Measurements from ENCODE around the gene RCOR1.
"Not testable (repeated sequence)": the region's sequence is repeated elsewhere in the genome, so short reads cannot be mapped to it uniquely, and the experiment has no call there.

The RCOR1 gene

DNA sequence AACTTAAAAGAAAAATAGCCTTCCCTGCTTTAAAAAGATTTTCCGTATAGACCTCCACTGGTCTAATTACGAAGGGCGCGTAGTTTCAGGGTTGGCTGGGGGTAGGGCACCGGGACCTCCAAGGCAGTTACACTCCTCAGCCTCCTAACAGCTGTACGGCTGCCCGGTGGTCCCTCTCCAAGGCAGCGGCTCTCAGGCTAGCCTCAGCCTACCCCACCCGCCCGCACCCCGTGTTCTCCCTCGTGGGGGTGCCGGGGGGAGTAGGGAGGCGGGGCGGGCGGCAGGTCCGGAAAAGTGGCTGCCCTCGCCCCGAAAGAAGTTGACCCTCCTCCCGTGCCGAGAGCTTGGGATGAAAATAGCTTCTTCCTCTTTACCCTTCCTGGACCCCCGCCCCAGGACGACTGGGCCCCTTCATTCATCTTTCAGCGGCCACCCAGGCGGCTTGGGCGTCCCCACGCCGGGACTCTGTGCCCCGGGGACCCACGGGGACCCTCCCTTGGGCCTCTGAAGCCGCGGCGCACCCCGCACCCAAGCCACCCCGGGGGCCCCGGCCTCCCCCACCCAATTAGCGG is 991 bp upstream of the RCOR1 start:
- in situ Hi-C loops (cut with MboI; ENCODE audit: low sequenced_read_pairs), result no loop called here

DNA sequence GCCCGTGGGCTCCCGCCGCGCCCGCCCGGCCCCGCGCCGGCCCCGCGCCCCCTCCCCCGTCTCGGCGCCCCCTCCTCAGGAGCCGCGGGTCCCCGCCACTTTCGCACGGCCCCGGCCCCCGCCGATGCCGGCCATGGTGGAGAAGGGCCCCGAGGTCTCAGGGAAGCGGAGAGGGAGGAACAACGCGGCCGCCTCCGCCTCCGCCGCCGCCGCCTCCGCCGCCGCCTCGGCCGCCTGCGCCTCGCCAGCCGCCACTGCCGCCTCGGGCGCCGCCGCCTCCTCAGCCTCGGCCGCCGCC is 263 bp downstream of the RCOR1 start:
- in situ Hi-C loops (cut with MboI; ENCODE audit: low sequenced_read_pairs), result no loop called here

DNA sequence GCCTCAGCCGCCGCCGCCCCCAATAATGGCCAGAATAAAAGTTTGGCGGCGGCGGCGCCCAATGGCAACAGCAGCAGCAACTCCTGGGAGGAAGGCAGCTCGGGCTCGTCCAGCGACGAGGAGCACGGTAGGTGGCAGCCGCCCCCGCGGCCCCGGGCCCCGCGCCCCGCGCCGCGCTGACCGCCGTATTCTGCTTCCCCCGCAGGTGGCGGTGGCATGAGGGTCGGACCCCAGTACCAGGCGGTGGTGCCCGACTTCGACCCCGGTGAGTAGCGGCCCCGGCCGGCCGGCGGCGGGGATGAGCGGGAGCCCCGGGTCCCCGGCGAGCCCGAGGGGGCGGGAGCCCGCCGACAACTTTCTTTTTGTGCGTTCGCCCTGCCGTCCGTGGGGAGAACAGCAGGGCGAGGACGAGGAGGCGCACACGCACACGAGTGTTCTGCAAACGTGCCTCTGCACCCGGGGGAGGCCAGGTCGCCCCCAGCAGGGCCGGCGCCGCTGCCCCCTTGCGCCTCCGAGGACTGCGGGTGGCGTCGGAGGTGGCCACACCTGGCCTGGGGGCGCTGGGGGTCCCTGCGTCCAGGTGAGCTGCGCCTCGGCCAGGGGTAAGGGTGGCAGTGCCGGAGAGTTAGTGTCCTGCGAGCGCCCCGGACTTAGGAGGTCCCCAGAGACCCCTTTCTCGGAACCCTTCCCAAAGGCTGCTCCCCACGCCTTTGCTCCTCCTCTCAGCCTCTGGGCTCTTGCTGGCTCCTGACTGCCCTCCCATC is 794 bp downstream of the RCOR1 start:
- in situ Hi-C loops (cut with MboI; ENCODE audit: low sequenced_read_pairs), result no loop called here

DNA sequence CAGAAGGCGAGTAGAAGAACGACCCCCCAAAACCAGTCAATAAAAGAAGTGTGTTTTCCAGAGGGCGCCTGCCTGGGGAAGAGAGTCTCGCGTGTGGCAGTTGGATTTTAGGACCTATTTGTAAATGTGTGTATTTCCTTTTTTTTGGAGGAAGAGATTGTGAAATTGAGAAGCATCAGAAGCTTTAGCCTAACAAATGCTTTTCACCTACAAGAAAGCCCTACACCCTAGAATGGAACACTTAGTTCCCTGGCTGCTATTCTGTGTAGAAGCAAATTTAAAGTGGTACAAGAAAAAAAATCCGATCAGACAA is 1.3 kb downstream of the RCOR1 start:
- in situ Hi-C loops (cut with MboI; ENCODE audit: low sequenced_read_pairs), result no loop called here

DNA sequence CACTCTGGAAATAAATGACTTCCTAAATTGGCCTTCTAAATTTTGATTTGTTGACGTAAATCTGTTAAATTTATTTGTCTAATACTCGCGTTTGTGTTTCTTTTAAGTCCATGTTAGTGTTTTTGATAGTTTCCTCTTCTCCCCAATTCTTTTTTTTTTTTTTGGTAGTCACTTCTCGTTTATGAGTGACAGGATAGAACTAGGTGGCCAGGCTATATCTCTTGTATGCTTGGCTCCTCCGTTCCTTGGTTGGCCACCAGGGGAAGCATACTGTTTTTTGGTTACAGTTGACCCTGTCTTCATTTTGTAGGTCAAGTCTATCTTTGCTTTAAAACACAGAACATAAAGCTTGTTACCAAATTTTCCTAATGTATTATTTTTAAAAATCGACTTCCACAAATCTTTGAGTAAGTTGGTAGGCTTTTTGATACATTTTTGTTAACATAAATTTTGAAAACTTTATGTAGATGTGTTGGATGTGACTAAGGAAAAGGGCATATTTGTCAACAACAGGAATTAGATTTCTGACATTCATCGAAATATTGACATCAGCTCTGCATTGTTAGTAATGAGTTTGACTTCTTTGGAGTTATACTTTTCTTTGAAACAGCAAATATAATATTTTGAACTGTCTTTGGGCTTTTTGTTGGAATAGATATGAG is 2.2 kb downstream of the RCOR1 start:
- in situ Hi-C loops (cut with MboI; ENCODE audit: low sequenced_read_pairs), result no loop called here

- in situ Hi-C loops (cut with MboI; ENCODE audit: low sequenced_read_pairs), result no loop called here
Observed at GRCh38 chr14:102601378-102601925, 9.0 kb downstream of the RCOR1 start.

DNA sequence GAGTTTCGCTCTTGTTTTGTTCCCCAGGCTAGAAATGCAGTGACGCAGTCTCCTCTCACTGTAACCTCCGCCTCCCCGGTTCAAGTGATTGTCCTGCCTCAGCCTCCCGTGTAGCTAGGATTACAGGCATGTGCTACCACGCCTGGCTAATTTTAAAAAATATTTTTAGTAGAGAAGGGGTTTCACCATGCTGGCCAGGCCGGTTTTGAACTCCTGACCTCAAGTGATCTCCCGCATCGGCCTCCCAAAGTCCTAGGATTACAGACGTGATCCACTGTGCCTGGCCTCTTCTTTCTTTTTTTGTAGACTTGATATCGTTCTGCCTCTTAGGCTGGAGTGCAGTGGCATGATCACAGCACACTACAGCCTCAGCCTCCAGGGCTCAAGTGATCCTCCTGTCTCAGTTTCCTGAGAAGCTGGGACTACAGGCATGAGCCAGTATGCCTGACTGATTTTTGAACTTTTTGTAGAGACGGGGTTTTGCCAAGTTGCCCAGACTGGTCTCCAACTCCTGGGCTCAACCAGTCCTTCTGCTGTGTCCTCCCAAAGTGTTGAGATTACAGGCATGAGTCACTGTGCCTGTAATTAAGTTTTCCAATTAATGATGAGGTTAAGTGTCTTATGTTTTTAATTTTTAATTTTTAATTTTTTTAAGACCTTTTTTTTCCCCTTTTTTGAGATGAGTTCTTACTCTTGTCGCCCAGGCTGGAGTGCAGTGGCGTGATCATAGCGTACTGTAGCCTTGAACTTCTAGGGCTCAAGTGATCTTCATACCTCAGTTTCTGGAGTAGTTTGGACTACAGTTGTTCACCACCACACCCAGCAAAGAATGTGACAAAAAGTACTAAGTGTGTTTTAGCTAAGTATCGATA is 10.2 kb downstream of the RCOR1 start:
- in situ Hi-C loops (cut with MboI; ENCODE audit: low sequenced_read_pairs), result no loop called here

DNA sequence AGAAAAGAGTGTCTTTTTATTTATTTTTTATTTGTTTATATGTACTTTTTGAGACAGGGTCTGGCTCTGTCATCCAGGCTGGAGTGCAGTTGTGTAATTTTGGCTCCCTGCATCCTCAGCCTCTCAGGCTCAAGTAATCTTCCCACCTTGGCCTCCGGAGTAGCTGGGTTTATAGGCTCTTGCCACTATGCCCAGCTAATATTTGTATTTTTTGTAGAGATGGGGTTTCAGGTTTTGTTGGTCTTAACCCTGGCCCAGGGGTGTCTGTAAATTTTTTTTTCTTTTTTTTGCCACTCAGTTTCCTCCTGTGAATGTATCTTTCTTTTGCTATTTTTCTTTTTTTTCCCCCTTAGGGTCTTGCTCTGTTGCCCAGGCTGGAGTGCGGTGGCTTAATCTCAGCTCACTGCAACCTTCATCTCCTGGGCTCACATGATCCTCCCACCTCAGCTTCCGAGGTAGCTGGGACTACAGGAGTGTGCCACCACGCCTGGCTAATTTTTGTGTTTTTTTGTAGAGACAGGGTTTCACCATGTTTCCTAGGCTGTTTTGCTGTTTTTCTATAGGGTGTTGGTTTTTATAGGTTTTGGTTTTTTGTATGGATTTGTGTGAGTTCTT is 11.0 kb downstream of the RCOR1 start:
- in situ Hi-C loops (cut with MboI; ENCODE audit: low sequenced_read_pairs), result no loop called here

DNA sequence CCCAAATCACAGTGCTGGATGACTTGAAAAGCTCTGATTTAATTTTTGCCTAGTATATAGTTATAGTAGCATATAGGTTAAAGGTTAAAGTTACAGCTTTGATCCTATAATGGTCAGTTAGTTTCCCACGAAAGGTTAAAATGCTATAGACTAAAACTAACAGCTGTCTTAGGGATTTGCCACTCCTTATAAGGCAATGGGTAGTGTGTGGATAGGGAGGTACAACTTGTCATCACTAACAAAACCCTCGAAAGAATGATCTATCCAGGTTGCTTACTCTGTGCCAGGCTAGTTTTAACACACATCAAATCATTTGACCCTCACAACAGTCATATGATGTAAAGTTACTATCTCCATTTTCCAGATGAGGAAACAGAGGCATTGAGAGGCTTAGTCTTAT is 11.7 kb downstream of the RCOR1 start:
- in situ Hi-C loops (cut with MboI; ENCODE audit: low sequenced_read_pairs), result no loop called here

DNA sequence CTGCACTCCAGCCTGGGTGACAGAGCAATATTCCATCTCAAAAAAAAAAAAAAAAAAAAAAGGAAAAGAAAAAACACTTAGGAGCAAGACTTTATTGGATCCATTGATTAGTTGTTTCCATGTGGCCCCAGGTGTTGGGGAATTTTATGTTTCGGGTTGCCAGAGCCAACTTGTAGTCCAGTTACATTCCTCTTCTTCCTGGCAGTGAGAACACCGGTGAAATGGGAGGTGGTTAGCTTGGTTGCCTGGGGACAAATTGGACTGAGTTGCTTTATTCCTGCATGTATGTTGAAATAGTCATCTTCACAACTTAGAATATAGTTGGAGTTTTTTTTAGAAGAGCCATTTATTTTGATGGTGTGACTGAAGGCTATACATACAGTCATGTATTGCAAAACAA is 12.6 kb downstream of the RCOR1 start:
- in situ Hi-C loops (cut with MboI; ENCODE audit: low sequenced_read_pairs), result no loop called here

DNA sequence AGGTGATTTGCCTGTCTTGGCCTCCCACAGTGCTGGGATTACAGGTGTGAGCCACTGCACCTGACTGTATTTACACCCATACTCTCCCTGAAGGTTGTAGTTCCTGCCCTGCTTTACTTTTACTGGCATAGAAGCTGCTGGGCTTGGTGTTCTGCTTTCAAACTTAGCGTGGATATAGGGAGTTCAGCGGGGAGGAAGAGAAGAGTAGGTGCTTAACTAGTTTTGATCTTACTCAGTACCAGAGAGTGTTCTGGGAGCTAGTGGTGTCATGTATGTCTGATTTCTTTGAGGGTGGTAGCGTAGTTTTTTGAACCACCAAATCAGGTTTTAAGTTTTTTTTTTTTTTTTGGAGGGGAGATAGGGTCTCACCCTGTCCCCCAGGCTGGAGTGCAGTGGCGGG is 13.8 kb downstream of the RCOR1 start:
- in situ Hi-C loops (cut with MboI; ENCODE audit: low sequenced_read_pairs), result no loop called here

DNA sequence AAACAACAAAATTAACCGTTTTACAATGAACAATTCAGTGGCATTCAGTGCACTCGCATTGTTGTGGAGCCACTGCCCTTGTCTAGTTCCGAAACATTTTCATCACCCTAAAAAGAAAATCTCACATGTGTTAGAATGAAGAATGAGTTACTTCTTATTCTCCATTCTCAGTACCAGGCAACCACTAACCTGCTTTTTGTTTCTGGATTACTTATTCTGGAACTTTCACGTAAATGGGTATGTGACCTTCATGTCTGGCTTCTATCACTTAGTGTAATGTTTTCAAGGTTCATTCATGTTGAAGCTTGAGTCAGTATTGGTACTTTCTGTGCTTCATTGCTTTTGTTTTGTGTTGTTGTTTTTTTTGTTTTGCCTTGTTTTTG is 15.6 kb downstream of the RCOR1 start:
- in situ Hi-C loops (cut with MboI; ENCODE audit: low sequenced_read_pairs), result no loop called here

DNA sequence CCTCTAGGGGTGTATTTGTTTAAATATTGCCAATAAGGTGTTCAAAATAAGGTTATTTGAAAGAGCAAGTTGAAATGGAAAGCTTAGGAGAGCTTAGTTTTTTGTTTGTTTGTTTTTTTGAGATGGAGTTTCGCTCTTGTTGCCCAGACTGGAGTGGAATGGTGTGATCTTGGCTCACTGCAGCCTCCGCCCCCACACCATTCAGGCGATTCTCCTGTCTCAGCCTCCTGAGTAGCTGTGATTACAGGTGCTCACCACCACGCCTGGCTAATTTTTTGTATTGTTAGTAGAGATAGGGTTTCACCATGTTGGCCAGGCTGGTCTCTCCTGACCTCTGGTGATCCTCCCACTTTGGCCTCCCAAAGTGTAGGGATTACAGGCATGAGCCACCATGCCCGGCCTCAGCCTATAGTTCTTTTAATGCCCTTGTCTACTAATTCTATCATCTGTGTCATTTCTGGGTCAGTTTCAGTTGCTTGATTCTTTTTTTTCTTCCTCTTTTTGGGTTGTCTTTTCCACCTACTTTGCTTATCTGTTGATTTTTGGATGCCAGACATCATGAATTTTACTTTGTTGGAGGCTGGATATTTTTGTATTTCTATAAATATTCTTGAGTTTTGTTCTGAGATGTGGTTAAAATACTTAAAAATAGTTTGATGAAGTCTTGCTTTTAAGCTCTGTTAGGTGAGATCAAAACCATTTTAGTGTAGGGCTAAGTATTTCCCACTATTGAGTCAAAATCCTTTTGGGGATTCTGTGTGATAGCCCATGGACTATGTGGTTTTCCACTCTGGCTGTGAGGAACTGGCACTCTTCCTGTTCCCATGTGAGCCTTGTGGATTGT is 18.7 kb downstream of the RCOR1 start:
- in situ Hi-C loops (cut with MboI; ENCODE audit: low sequenced_read_pairs), result no loop called here

DNA sequence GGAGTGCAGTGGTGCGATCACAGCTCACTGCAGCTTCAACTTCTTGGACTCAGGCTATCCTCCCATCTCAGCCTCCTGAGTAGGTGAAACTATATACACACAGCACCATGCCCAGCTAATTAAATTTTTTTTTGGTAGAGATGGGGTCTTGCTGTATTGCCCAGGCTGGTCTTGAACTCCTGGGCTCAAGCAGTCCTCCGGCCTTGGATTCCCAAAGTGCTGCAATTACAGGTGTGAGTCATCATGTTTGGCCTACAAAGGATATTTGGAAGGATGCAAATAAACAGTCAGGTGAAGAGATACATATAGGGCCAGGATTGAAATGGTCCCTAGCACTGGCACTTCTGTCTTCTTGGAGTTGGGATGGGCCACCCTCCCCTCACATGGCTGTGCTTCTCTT is 23.9 kb downstream of the RCOR1 start:
- in situ Hi-C loops (cut with MboI; ENCODE audit: low sequenced_read_pairs), result no loop called here

- in situ Hi-C loops (cut with MboI; ENCODE audit: low sequenced_read_pairs), result no loop called here
Observed at GRCh38 chr14:102616799-102617198, 24.4 kb downstream of the RCOR1 start.

- in situ Hi-C loops (cut with MboI; ENCODE audit: low sequenced_read_pairs), result not testable (repeated sequence)
Observed at GRCh38 chr14:102619012-102619411, 26.6 kb downstream of the RCOR1 start.

GRCh38 chr14:102620413-102620812 is 28.0 kb downstream of the RCOR1 start:
- in situ Hi-C loops (cut with MboI; ENCODE audit: low sequenced_read_pairs), result no loop called here

DNA sequence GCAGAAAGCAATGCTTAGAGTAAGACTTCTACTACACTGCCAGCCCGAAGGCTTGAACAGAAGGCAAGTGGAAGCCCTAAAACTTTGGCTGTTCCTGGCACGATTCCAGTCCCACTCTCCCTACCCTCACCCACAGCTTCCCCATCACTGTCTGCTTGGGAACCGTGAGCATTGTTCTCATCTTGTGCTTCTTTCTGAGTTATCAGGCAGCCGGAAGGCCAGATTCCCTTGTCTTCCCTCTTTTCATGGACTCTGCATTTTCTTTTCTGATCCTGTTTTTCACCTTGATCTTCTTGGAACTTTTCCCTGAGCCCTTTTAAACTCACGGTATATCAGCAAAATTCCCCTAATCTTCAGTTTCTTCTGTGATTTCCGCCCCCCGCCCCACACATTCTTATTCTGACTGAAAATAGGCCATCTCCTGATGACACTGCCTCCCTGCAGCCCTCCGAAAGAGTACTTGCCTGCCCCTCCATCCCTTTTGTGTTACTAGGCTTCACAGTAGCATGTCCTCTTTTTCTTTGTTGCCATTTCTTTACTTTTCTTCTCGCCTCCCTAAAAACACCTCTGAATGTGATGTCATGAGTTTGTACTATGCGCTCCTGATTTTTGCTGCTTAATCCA is 29.9 kb downstream of the RCOR1 start:
- in situ Hi-C loops (cut with MboI; ENCODE audit: low sequenced_read_pairs), result no loop called here

- in situ Hi-C loops (cut with MboI; ENCODE audit: low sequenced_read_pairs), result no loop called here
Observed at GRCh38 chr14:102624666-102625065, 32.2 kb downstream of the RCOR1 start.

Data from hTERT RPE-1 (cell line).